WTC11 (cell line): ENCODE results near the gene CASR. TPM values are rescaled to one million over a fixed set of nuclear protein-coding genes. Genes with fewer than 3 reads are reported as not detected.

Experiments used
- ATAC-seq: fragments of 200-7000 bp; cut with Tn5 transposase; 2 replicates; pipeline ENCODE4 v1.10.0; 2021; ENCODE audit warnings: mild to moderate bottlenecking, moderate library complexity
- CTCF ChIA-PET: fragments of 300-600 bp; sonication (Branson Sonifier 250); formaldehyde crosslinking; loops from one replicate; lab custom pipeline; 2021; ENCODE audit warnings: antibody characterized with exemption; lab: Charles Lee
- POLR2A ChIA-PET: fragments of 350-600 bp; sonication (Branson Sonifier 250); formaldehyde crosslinking; loops from one replicate; lab custom pipeline; 2021; ENCODE audit warnings: antibody characterized with exemption; lab: Charles Lee
- DNase-seq: peaks from one replicate; pipeline ENCODE4 v3.0.0; 2021; ENCODE audit warnings: low spot score
- H3K27ac Mint-ChIP-seq: 2 replicates; pipeline ENCODE4 v1.8.0; 2021; ENCODE audit warnings: mixed read lengths
- H3K27me3 Mint-ChIP-seq: 2 replicates; pipeline ENCODE4 v1.8.0; 2021; ENCODE audit warnings: low read depth, mild to moderate bottlenecking, moderate library complexity, mixed read lengths
- H3K36me3 Mint-ChIP-seq: 2 replicates; pipeline ENCODE4 v1.8.0; 2021; ENCODE audit warnings: mixed read lengths
- H3K4me1 Mint-ChIP-seq: 2 replicates; pipeline ENCODE4 v1.8.0; 2022; ENCODE audit warnings: mixed read lengths
- H3K4me3 Mint-ChIP-seq: 2 replicates; pipeline ENCODE4 v1.8.0; 2021; ENCODE audit warnings: mild to moderate bottlenecking, moderate library complexity, mixed read lengths
- H3K9me3 Mint-ChIP-seq: 2 replicates; pipeline ENCODE4 v1.8.0; 2021; ENCODE audit warnings: mixed read lengths
- ATF2 ChIP-seq: sonication (generic); formaldehyde crosslinking; IDR thresholded peaks from 2 replicates; pipeline ENCODE4 v1.8.1; 2022; ENCODE audit warnings: low read depth, missing genetic modification reagents, borderline replicate concordance
- CTCF ChIP-seq: fragments of 200-600 bp; IDR thresholded peaks from 2 replicates; pipeline ENCODE4 v1.8.0; 2022; ENCODE audit warnings: antibody characterized with exemption
- ERG ChIP-seq: fragments of 250-450 bp; sonication (Bioruptor Pico); IDR thresholded peaks from 2 replicates; pipeline ENCODE4 v1.8.0; 2021; ENCODE audit warnings: mild to moderate bottlenecking
- IRF2 ChIP-seq: sonication (generic); formaldehyde crosslinking; IDR thresholded peaks from 2 replicates; pipeline ENCODE4 v1.8.0; 2022; ENCODE audit warnings: low read depth, missing genetic modification reagents, borderline replicate concordance
- MAX ChIP-seq: sonication (generic); formaldehyde crosslinking; IDR thresholded peaks from 2 replicates; pipeline ENCODE4 v1.8.0; 2022; ENCODE audit warnings: mild to moderate bottlenecking, missing genetic modification reagents
- NFATC4 ChIP-seq: fragments of 250-450 bp; sonication (Bioruptor Pico); IDR thresholded peaks from 2 replicates; pipeline ENCODE4 v1.9.0; 2021; ENCODE audit warnings: mild to moderate bottlenecking
- PRDM15 ChIP-seq: sonication (generic); formaldehyde crosslinking; IDR thresholded peaks from 2 replicates; pipeline ENCODE4 v1.8.0; 2022; ENCODE audit warnings: missing genetic modification reagents
- PRRX2 ChIP-seq: fragments of 250-450 bp; sonication (Bioruptor Pico); IDR thresholded peaks from 2 replicates; pipeline ENCODE4 v1.8.0; 2021; ENCODE audit warnings: mild to moderate bottlenecking
- RELA ChIP-seq: sonication (generic); formaldehyde crosslinking; IDR thresholded peaks from 2 replicates; pipeline ENCODE4 v1.8.1; 2022; ENCODE audit warnings: missing genetic modification reagents, mild to moderate bottlenecking, borderline replicate concordance
- STAT6 ChIP-seq: sonication (generic); formaldehyde crosslinking; conservative IDR thresholded peaks from 2 replicates; pipeline ENCODE4 v1.8.1; 2023; ENCODE audit warnings: mild to moderate bottlenecking, low read depth, missing genetic modification reagents, moderate library complexity
- TP53 ChIP-seq: sonication (generic); formaldehyde crosslinking; IDR thresholded peaks from 2 replicates; pipeline ENCODE4 v1.8.1; 2023; ENCODE audit warnings: mild to moderate bottlenecking, missing genetic modification reagents
- ZBTB21 ChIP-seq: sonication (generic); formaldehyde crosslinking; IDR thresholded peaks from 2 replicates; pipeline ENCODE4 v1.8.1; 2023; ENCODE audit warnings: mild to moderate bottlenecking, missing genetic modification reagents, borderline replicate concordance
- ZNF232 ChIP-seq: sonication (generic); formaldehyde crosslinking; IDR thresholded peaks from 2 replicates; pipeline ENCODE4 v1.8.0; 2022; ENCODE audit warnings: mild to moderate bottlenecking, missing genetic modification reagents
- ZNF423 ChIP-seq: fragments of 250-450 bp; sonication (Bioruptor Pico); IDR thresholded peaks from 2 replicates; pipeline ENCODE4 v2.1.2; 2022; ENCODE audit warnings: mild to moderate bottlenecking, moderate library complexity
- ZSCAN18 ChIP-seq: fragments of 250-450 bp; sonication (Bioruptor Pico); IDR thresholded peaks from 2 replicates; pipeline ENCODE4 v2.1.2; 2022; ENCODE audit warnings: mild to moderate bottlenecking, moderate library complexity
- total RNA-seq: library from RNA; stranded (reverse); gene quantifications from 3 replicates; pipeline ENCODE4 v1.2.3, GENCODE V29; 2021
- TF ChIP-seq, protein P1 (sequence below): sonication (generic); formaldehyde crosslinking; IDR thresholded peaks from 2 replicates; pipeline ENCODE4 v1.8.1; 2023; ENCODE audit warnings: mild to moderate bottlenecking, missing genetic modification reagents, moderate library complexity
- TF ChIP-seq, protein P2 (sequence below): sonication (generic); formaldehyde crosslinking; IDR thresholded peaks from 2 replicates; pipeline ENCODE4 v1.8.0; 2023; ENCODE audit warnings: mild to moderate bottlenecking, missing genetic modification reagents
- TF ChIP-seq, protein P3 (sequence below): sonication (generic); formaldehyde crosslinking; IDR thresholded peaks from 2 replicates; pipeline ENCODE4 v1.8.1; 2022; ENCODE audit warnings: missing genetic modification reagents, borderline replicate concordance
- TF ChIP-seq, protein P4 (sequence below): fragments of 250-450 bp; sonication (Bioruptor Pico); IDR thresholded peaks from 2 replicates; pipeline ENCODE4 v1.9.0; 2021; ENCODE audit warnings: mild to moderate bottlenecking

The CASR gene
- total RNA-seq, 1 experiment from 2014 or later, result 0.24 TPM

GRCh38 chr3:122232485-122232884 is 49.0 kb downstream of the CASR start:
- ChIA-PET CTCF (interaction anchor here (1.0 kb wide), 1 partner anchor 26 kb away, joined by 4 read pairs; no protein-coding TSS in a partner anchor), POLR2A (no interaction called here)
- Mint-ChIP-seq H3K27ac (no peak overlapping the region), H3K9me3 (no peaks in the 10 kb centered on the region), H3K36me3 (no peaks in the 10 kb centered on the region), H3K4me3 (no peak overlapping the region), H3K27me3 (no peaks in the 10 kb centered on the region), H3K4me1 (peaks cover 5% of the 10 kb centered on the region)
- ATAC-seq (no peak), DNase-seq (no peak)
- TF ChIP-seq STAT6 (CRISPR knock-in tag) (no peak), PRDM15 (CRISPR knock-in tag) (no peak), IRF2 (CRISPR knock-in tag) (no peak), PRRX2 (CRISPR knock-in tag) (no peak), ZBTB21 (CRISPR knock-in tag) (no peak), ATF2 (CRISPR knock-in tag) (no peak), ERG (CRISPR knock-in tag) (no peak), MAX (CRISPR knock-in tag) (no peak), CTCF (no peak), ZNF423 (CRISPR knock-in tag) (no peak), ZNF232 (CRISPR knock-in tag) (no peak), NFATC4 (CRISPR knock-in tag) (no peak), RELA (CRISPR knock-in tag) (no peak), TP53 (CRISPR knock-in tag) (no peak), ZSCAN18 (CRISPR knock-in tag) (no peak)
- TF ChIP-seq, protein P1, sequence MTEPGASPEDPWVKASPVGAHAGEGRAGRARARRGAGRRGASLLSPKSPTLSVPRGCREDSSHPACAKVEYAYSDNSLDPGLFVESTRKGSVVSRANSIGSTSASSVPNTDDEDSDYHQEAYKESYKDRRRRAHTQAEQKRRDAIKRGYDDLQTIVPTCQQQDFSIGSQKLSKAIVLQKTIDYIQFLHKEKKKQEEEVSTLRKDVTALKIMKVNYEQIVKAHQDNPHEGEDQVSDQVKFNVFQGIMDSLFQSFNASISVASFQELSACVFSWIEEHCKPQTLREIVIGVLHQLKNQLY, result no peak
- TF ChIP-seq, protein P2, sequence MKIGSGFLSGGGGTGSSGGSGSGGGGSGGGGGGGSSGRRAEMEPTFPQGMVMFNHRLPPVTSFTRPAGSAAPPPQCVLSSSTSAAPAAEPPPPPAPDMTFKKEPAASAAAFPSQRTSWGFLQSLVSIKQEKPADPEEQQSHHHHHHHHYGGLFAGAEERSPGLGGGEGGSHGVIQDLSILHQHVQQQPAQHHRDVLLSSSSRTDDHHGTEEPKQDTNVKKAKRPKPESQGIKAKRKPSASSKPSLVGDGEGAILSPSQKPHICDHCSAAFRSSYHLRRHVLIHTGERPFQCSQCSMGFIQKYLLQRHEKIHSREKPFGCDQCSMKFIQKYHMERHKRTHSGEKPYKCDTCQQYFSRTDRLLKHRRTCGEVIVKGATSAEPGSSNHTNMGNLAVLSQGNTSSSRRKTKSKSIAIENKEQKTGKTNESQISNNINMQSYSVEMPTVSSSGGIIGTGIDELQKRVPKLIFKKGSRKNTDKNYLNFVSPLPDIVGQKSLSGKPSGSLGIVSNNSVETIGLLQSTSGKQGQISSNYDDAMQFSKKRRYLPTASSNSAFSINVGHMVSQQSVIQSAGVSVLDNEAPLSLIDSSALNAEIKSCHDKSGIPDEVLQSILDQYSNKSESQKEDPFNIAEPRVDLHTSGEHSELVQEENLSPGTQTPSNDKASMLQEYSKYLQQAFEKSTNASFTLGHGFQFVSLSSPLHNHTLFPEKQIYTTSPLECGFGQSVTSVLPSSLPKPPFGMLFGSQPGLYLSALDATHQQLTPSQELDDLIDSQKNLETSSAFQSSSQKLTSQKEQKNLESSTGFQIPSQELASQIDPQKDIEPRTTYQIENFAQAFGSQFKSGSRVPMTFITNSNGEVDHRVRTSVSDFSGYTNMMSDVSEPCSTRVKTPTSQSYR (CRISPR knock-in tag), result no peak
- TF ChIP-seq, protein P3, sequence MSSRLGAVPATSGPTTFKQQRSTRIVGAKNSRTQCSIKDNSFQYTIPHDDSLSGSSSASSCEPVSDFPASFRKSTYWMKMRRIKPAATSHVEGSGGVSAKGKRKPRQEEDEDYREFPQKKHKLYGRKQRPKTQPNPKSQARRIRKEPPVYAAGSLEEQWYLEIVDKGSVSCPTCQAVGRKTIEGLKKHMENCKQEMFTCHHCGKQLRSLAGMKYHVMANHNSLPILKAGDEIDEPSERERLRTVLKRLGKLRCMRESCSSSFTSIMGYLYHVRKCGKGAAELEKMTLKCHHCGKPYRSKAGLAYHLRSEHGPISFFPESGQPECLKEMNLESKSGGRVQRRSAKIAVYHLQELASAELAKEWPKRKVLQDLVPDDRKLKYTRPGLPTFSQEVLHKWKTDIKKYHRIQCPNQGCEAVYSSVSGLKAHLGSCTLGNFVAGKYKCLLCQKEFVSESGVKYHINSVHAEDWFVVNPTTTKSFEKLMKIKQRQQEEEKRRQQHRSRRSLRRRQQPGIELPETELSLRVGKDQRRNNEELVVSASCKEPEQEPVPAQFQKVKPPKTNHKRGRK (CRISPR knock-in tag), result no peak
- TF ChIP-seq, protein P4, sequence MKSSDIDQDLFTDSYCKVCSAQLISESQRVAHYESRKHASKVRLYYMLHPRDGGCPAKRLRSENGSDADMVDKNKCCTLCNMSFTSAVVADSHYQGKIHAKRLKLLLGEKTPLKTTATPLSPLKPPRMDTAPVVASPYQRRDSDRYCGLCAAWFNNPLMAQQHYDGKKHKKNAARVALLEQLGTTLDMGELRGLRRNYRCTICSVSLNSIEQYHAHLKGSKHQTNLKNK, result no peak
